Activated naive CD4-positive, alpha-beta T cell treated with anti-CD3 and anti-CD28 coated beads, Interleukin-2, amount 50 U/mL, for 24 hours (primary cell): ENCODE results near the gene DPP6.

Experiments
- H3K27ac Mint-ChIP-seq: one replicate; pipeline ENCODE4 v1.8.0; 2021; ENCODE audit warnings: mild to moderate bottlenecking, mixed read lengths
- H3K27me3 Mint-ChIP-seq: one replicate; pipeline ENCODE4 v1.8.0; 2021; ENCODE audit warnings: mixed read lengths
- H3K36me3 Mint-ChIP-seq: one replicate; pipeline ENCODE4 v1.8.0; 2021; ENCODE audit warnings: mixed read lengths
- H3K4me1 Mint-ChIP-seq: one replicate; pipeline ENCODE4 v1.8.0; 2021; ENCODE audit warnings: mixed read lengths
- H3K4me3 Mint-ChIP-seq: one replicate; pipeline ENCODE4 v1.8.0; 2021; ENCODE audit warnings: mild to moderate bottlenecking, mixed read lengths
- H3K9me3 Mint-ChIP-seq: one replicate; pipeline ENCODE4 v1.8.0; 2021; ENCODE audit warnings: mixed read lengths

Gene DPP6

GRCh38 chr7:154680894-154681659 lies 628.9 kb downstream of the DPP6 start:
- Mint-ChIP-seq H3K4me1 (no peaks in the 10 kb centered on the region), H3K36me3 (no peaks in the 10 kb centered on the region), H3K9me3 (no peaks in the 10 kb centered on the region), H3K4me3 (no peak overlapping the region), H3K27me3 (peaks cover 2% of the 10 kb centered on the region), H3K27ac (no peak overlapping the region)

- Mint-ChIP-seq H3K4me3 (no peak overlapping the region), H3K36me3 (no peaks in the 10 kb centered on the region), H3K27ac (no peak overlapping the region), H3K27me3 (peaks cover 2% of the 10 kb centered on the region), H3K4me1 (no peaks in the 10 kb centered on the region), H3K9me3 (no peaks in the 10 kb centered on the region)
These were observed 629.8 kb downstream of the DPP6 start for GRCh38 chr7:154682003-154682402.

DNA sequence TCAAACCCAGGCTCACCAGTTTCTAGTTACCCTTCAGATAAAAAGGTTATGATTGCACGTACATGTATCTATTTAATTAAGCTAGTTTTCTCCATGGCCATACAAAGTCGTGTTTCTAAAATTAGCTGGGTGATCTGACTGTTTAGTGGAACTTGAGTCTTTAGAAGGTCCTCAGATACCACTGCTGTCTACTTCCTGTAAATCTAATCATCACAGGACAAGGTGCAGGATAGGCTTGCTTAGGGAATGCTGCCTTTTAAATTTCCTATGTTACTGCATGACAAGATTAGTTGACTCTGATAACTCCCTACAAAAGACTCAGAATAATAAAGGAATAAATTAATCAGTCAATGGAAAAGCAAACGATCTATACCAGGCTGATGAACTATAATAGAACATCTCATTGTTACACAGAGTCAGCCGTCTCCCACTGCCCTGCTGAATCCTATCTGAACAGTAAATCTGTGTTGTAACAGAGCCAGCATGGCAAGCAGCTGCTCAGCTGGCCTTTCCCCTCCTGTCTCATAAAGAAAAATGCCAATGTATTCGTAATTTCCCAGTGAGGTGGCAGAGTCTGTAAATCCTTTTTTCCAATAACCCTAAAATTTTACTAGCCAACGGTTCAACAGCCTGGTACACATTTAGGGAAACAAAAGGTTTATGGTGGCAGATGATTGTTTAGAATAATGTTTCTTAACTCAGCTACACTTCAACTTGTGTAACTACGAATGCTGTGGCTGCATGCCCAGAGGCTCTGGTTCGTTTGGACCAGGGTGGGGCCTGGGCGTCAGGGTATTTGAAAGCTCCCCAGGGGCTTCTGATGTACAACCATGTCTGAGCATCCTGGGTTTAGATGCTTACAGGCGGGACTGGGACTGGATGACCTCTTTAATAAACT lies 632.7 kb downstream of the DPP6 start:
- Mint-ChIP-seq H3K27me3 (no peaks in the 10 kb centered on the region), H3K27ac (no peak overlapping the region), H3K4me3 (no peak overlapping the region), H3K4me1 (no peaks in the 10 kb centered on the region), H3K9me3 (no peaks in the 10 kb centered on the region), H3K36me3 (no peaks in the 10 kb centered on the region)

DNA sequence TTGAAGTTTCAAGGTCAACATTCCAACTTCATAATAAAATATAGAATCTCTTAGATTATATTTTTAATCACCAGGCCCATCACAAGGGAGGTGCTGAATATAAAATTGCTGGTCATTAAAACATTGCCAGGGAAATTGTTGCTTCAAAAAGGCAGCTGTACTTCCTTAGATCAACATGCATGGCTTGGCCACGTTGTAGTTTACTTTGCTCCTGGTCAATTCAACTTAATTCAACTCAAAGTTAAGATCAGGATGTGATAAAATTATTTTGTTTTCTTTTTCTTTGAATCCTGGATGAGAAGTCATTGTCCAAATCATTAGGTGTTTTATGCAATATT lies 633.3 kb downstream of the DPP6 start:
- no peaks in the 10 kb centered on the region for H3K9me3 Mint-ChIP-seq
- H3K4me3 Mint-ChIP-seq: no peak overlapping the region
- H3K27ac Mint-ChIP-seq: no peak overlapping the region
- no peaks in the 10 kb centered on the region for H3K36me3 Mint-ChIP-seq
- H3K4me1 Mint-ChIP-seq: no peaks in the 10 kb centered on the region
- H3K27me3 Mint-ChIP-seq: no peaks in the 10 kb centered on the region

DNA sequence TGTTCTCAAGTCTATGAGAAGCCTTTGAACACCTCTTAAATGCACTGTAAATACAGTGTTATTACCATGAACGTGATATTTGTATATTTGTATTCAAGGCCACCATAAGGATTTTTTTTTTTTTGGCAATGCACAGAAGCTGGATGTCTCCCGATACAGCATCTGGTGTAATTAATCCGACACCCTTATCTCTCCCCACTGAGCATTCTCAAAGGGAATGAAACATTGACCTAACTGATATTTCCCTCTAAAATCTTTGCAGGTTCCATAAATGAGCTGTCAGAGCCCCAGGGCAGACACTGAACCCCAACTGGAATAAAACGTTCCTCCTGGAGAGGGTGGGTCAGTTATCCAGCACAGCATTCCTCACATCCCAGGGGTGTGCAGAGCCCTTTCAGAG lies 634.1 kb downstream of the DPP6 start:
- Mint-ChIP-seq H3K9me3 (no peaks in the 10 kb centered on the region), H3K4me3 (no peak overlapping the region), H3K27me3 (no peaks in the 10 kb centered on the region), H3K4me1 (no peaks in the 10 kb centered on the region), H3K36me3 (no peaks in the 10 kb centered on the region), H3K27ac (no peak overlapping the region)

DNA sequence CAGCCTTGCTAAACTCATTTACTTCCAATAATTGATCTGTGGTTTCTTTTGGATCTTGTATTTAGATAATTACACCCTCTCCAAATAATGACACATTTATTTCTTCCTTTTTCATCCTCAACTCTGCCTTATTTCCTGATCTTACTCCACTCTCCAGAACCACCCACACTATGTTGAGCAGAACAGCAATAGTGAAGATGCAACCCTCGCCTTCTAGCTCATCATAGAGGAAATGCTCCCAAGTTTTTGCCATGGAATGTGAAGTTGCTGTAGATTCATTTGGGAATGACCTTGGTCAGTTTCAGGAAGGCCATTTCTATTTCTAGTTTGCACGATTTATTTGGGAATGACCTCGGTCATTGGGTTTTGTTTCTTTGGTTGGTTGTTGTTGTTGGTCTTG lies 636.8 kb downstream of the DPP6 start:
- Mint-ChIP-seq H3K27ac (no peak overlapping the region), H3K4me1 (no peaks in the 10 kb centered on the region), H3K36me3 (no peaks in the 10 kb centered on the region), H3K9me3 (no peaks in the 10 kb centered on the region), H3K4me3 (no peak overlapping the region), H3K27me3 (no peaks in the 10 kb centered on the region)

DNA sequence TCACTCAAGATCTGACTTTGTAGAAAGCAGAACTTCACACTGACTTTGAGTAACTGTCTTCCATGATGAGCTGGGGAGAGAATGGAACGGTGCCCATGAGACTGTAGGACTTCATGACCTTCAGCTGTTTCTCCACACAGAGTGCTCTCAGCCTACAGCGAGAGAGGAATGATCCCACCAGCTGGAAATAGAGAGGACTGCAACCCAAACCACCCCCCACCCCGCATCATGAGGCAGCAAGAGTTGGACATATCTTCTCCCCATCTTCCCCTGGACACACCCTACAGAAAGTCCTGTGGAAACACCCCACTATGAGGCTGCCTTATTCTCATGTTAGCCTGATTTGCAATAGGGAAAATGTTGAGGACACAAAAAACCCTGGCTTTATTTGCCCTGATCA lies 638.2 kb downstream of the DPP6 start:
- Mint-ChIP-seq H3K27ac (no peak overlapping the region), H3K27me3 (peaks cover 3% of the 10 kb centered on the region), H3K9me3 (peaks cover 4% of the 10 kb centered on the region), H3K4me1 (no peaks in the 10 kb centered on the region), H3K36me3 (no peaks in the 10 kb centered on the region), H3K4me3 (no peak overlapping the region)

DNA sequence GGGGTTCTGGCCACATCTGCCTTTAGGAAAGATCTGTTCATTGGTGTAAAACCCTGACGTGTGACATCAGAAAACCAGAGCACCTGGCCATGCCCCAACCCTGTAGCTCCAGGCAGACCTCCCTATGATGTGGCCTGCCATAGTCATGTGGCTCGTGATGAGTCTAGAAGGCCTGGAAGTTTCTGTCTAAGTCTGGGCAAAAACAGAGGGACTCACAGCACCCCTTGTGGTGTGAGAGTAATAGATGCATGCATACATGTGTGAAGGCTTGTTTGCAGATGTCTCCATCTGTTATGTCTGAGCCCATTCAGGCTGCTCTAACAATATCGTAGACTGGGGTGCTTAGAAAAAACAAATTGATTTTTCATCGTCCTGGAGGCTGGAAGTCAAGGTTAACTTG lies 641.5 kb downstream of the DPP6 start:
- peaks cover 3% of the 10 kb centered on the region for H3K27me3 Mint-ChIP-seq
- H3K27ac Mint-ChIP-seq: no peak overlapping the region
- no peak overlapping the region for H3K4me3 Mint-ChIP-seq

GRCh38 chr7:154695836-154696235 lies 643.6 kb downstream of the DPP6 start:
- Mint-ChIP-seq H3K9me3 (peaks cover 5% of the 10 kb centered on the region), H3K4me3 (no peak overlapping the region), H3K27me3 (peaks cover 6% of the 10 kb centered on the region), H3K36me3 (no peaks in the 10 kb centered on the region), H3K4me1 (no peaks in the 10 kb centered on the region), H3K27ac (no peak overlapping the region)

More for the DNA sequence above, 641.5 kb downstream of the DPP6 start:
- no peaks in the 10 kb centered on the region for H3K36me3 Mint-ChIP-seq
- H3K4me1 Mint-ChIP-seq: no peaks in the 10 kb centered on the region
- H3K9me3 Mint-ChIP-seq: peaks cover 5% of the 10 kb centered on the region

GRCh38 chr7:154696556-154696955 lies 644.4 kb downstream of the DPP6 start:
- no peaks in the 10 kb centered on the region for H3K4me1 Mint-ChIP-seq
- H3K27me3 Mint-ChIP-seq: peaks cover 6% of the 10 kb centered on the region
- H3K9me3 Mint-ChIP-seq: peaks cover 5% of the 10 kb centered on the region
- no peak overlapping the region for H3K27ac Mint-ChIP-seq
- no peak overlapping the region for H3K4me3 Mint-ChIP-seq
- no peaks in the 10 kb centered on the region for H3K36me3 Mint-ChIP-seq

- Mint-ChIP-seq H3K27ac (no peak overlapping the region), H3K27me3 (peaks cover 6% of the 10 kb centered on the region), H3K4me3 (no peak overlapping the region), H3K4me1 (no peaks in the 10 kb centered on the region), H3K36me3 (no peaks in the 10 kb centered on the region), H3K9me3 (peaks cover 5% of the 10 kb centered on the region)
These were observed 646.6 kb downstream of the DPP6 start for GRCh38 chr7:154698726-154699291.

DNA sequence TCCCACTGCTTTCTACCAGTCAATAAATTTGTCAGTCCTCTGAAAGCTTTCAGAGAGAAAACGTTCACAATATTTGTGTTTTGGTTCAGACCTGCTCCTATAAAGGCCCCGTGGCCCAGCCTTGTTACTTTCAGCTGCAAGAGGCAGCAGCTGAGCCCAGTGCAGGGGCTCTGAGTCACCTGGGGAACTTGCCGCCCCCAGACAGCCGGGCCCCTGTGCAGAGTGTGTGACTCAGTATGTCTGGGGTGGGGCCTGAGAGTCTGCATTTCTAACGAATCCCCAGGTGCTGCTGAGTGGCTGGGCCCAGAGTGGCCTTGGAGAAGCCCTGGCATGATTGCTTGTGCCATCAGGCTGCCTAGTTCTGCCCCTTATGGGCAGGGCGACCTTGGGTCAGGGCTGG lies 647.2 kb downstream of the DPP6 start:
- no peaks in the 10 kb centered on the region for H3K4me1 Mint-ChIP-seq
- no peak overlapping the region for H3K4me3 Mint-ChIP-seq
- peaks cover 6% of the 10 kb centered on the region for H3K27me3 Mint-ChIP-seq
- no peak overlapping the region for H3K27ac Mint-ChIP-seq
- peaks cover 5% of the 10 kb centered on the region for H3K9me3 Mint-ChIP-seq
- no peaks in the 10 kb centered on the region for H3K36me3 Mint-ChIP-seq

DNA sequence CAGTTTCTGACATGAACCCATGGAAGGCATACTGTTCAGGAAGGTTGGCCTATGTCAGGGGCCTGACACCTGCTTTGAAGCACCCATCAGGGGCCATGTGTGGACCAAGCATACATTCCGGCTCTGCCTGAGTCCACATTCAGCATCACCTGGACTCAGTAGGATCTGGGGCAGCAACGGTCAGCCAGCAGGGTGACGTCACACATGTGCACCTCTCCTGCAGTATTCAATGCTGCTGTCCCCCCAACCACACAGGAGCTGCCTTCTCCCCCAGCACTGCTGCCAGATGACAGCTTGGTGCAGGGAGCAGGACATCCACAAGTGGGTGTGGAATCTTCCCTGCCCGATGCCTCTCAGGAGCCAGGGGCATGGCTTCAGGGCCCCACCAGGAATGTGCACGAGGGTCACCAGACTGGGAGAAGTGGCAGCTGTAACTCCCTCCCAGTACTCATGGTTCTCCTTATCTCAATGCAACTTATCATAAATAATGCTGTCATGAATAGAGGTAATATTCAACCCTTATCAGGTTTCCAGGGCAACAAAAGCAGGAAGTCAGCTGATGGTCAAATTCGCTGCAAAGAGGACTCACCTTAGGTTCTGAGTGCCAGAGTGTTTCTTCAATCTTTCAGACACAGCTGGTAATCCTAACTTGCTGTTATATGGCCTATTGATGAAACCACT lies 657.8 kb downstream of the DPP6 start:
- H3K9me3 Mint-ChIP-seq: peaks cover 5% of the 10 kb centered on the region
- H3K27ac Mint-ChIP-seq: no peak overlapping the region
- H3K27me3 Mint-ChIP-seq: no peaks in the 10 kb centered on the region
- no peaks in the 10 kb centered on the region for H3K4me1 Mint-ChIP-seq
- no peak overlapping the region for H3K4me3 Mint-ChIP-seq
- peaks cover 1% of the 10 kb centered on the region for H3K36me3 Mint-ChIP-seq

DNA sequence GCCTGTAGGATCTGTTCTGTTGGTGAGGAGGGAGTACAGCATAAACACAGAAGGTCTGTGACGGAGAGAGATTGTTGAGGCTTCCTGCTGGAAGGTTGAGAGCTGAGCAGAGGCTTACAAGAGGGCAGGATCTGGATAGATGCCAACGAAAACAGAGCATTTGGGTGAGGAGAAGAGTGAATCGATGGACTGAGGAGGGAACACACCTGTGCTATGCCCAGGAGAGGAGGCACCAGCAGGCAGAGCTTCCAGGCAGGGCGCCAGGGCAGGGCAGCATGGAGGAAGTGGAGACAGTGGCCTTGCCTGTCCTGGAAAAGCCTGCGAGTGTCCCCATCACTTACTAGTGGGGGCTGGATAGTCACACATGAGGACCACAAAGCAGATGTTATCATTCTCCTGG lies 667.8 kb downstream of the DPP6 start:
- Mint-ChIP-seq H3K9me3 (peaks cover 4% of the 10 kb centered on the region), H3K27ac (no peak overlapping the region), H3K36me3 (no peaks in the 10 kb centered on the region), H3K4me1 (no peaks in the 10 kb centered on the region), H3K27me3 (peaks cover 8% of the 10 kb centered on the region), H3K4me3 (no peak overlapping the region)

- peaks cover 8% of the 10 kb centered on the region for H3K27me3 Mint-ChIP-seq
- peaks cover 2% of the 10 kb centered on the region for H3K36me3 Mint-ChIP-seq
- H3K9me3 Mint-ChIP-seq: peaks cover 4% of the 10 kb centered on the region
- H3K4me1 Mint-ChIP-seq: no peaks in the 10 kb centered on the region
- H3K4me3 Mint-ChIP-seq: no peak overlapping the region
- no peak overlapping the region for H3K27ac Mint-ChIP-seq
These were observed 668.9 kb downstream of the DPP6 start for GRCh38 chr7:154721086-154721485.

GRCh38 chr7:154726368-154726767 lies 674.2 kb downstream of the DPP6 start:
- H3K9me3 Mint-ChIP-seq: peaks cover 6% of the 10 kb centered on the region
- no peaks in the 10 kb centered on the region for H3K4me1 Mint-ChIP-seq
- H3K27me3 Mint-ChIP-seq: peaks cover under 1% of the 10 kb centered on the region
- H3K36me3 Mint-ChIP-seq: peaks cover 2% of the 10 kb centered on the region
- H3K4me3 Mint-ChIP-seq: no peak overlapping the region
- H3K27ac Mint-ChIP-seq: no peak overlapping the region
